Breast epithelium (tissue), 4 donors: ENCODE results near the gene FAM120A. TPM values are rescaled to one million over a fixed set of nuclear protein-coding genes. Genes with fewer than 3 reads are reported as not detected.
A peak's percentile ranks its signal among the peaks of the same experiment; 100 is the strongest.

Experiments
- DNase-seq, 2 donors: peaks; one replicate each; pipeline ENCODE4 v3.0.0-alpha.2; 2019; ENCODE audit warnings: low spot score in 2 of 2
- H3K27ac ChIP-seq, 2 donors: fragments of 200-600 bp; sonication (generic) in 1 of 2; one replicate each; pipeline ENCODE4 v1.5.1; 2016 to 2019; ENCODE audit warnings: mild to moderate bottlenecking in 1 of 2
- H3K27me3 ChIP-seq, 2 donors: fragments of 200-600 bp; sonication (generic) in 1 of 2; one replicate each; pipeline versions ENCODE4 v1.5.1 to v1.6.0; 2017 to 2019; ENCODE audit warnings: control low read depth in 1 of 2, mild to moderate bottlenecking in 1 of 2
- H3K36me3 ChIP-seq: fragments of 200-600 bp; one replicate; pipeline ENCODE4 v1.5.1; 2019
- H3K4me1 ChIP-seq, 2 donors: fragments of 200-600 bp; sonication (generic); one replicate each; pipeline ENCODE4 v1.5.1; 2016 to 2019; ENCODE audit warnings: control low read depth in 1 of 2
- H3K4me3 ChIP-seq, 3 donors: fragments of 200-600 bp; sonication (generic); 1 replicate in 2 of 3; 2 replicates in 1 of 3; pipeline ENCODE4 v1.5.1; 2016 to 2019; ENCODE audit warnings: mild to moderate bottlenecking in 3 of 3, moderate library complexity in 2 of 3
- H3K9me3 ChIP-seq, 2 donors: fragments of 200-600 bp; sonication (generic) in 1 of 2; one replicate each; pipeline ENCODE4 v1.5.1; 2016 to 2019; ENCODE audit warnings: control low read depth in 1 of 2
- POLR2A ChIP-seq: fragments of 450-650 bp; IDR thresholded peaks from one replicate; pipeline ENCODE4 v1.6.1; 2016; ENCODE audit warnings: antibody characterized with exemption, mild to moderate bottlenecking, moderate library complexity
- POLR2AphosphoS5 ChIP-seq, 3 donors: sonication (generic); formaldehyde crosslinking; IDR thresholded peaks; one replicate each; pipeline ENCODE4 v1.6.1; 2017; ENCODE audit warnings: antibody characterized with exemption in 3 of 3
- intact Hi-C: fragments of 100-400 bp; cut with DNase I; formaldehyde crosslinking; loops from one replicate; pipeline ENCODE4 v1.15.1; 2023; ENCODE audit warnings: low total_unique reads
- total RNA-seq, 3 donors: library from RNA; depleted of rRNA; stranded (reverse); fragments of >200 nt; gene quantifications; one replicate each; pipeline ENCODE4 v1.1.0, GENCODE V29; 2016
- TF ChIP-seq, protein P1 (sequence below), 3 donors: fragments of 450-650 bp; IDR thresholded peaks; one replicate each; pipeline ENCODE4 v1.5.1; 2016 to 2017; ENCODE audit warnings: antibody characterized with exemption in 3 of 3, mild to moderate bottlenecking in 3 of 3, moderate library complexity in 3 of 3

FAM120A gene
- total RNA-seq, 3 donors from 2014 or later: 71.0 to 103 (median 89.6) TPM

- H3K36me3 ChIP-seq: no peaks in the 10 kb centered on the region
- peak overlapping the region; percentile 81 to 99 (median 90) for H3K4me3 ChIP-seq
- H3K9me3 ChIP-seq: no peaks in the 10 kb centered on the region
- H3K27me3 ChIP-seq: no peaks in the 10 kb centered on the region
- DNase-seq: peak in 1 of 2 donors; percentile 50
- intact Hi-C loops: loop anchor here (10.0 kb wide), 1 partner anchor 121 kb away; the partner anchor contains the start of genes FAM120A and FAM120AOS
- peaks cover 3 to 13% of the 10 kb centered on the region in 2 donors for H3K4me1 ChIP-seq
- H3K27ac ChIP-seq: peak overlapping the region; percentile 96 to 99
- TF ChIP-seq POLR2AphosphoS5 (IDR thresholded peaks at IDR 0.05) (peak; percentile 41 to 58 (median 58)), POLR2A (no peak)
- TF ChIP-seq, protein P1, sequence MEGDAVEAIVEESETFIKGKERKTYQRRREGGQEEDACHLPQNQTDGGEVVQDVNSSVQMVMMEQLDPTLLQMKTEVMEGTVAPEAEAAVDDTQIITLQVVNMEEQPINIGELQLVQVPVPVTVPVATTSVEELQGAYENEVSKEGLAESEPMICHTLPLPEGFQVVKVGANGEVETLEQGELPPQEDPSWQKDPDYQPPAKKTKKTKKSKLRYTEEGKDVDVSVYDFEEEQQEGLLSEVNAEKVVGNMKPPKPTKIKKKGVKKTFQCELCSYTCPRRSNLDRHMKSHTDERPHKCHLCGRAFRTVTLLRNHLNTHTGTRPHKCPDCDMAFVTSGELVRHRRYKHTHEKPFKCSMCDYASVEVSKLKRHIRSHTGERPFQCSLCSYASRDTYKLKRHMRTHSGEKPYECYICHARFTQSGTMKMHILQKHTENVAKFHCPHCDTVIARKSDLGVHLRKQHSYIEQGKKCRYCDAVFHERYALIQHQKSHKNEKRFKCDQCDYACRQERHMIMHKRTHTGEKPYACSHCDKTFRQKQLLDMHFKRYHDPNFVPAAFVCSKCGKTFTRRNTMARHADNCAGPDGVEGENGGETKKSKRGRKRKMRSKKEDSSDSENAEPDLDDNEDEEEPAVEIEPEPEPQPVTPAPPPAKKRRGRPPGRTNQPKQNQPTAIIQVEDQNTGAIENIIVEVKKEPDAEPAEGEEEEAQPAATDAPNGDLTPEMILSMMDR (IDR thresholded peaks at IDR 0.05): no peak
Measured at GRCh38 chr9:93575796-93576257, 124.3 kb downstream of the FAM120A start.

GRCh38 chr9:93576258-93577077, 125.0 kb downstream of the FAM120A start, which contains the start of gene PHF2:
PHF2 (plus strand) TSS chr9:93576584; CDS start chr9:93576774, 190 bp downstream.
- peaks cover 3 to 14% of the 10 kb centered on the region in 2 donors for H3K4me1 ChIP-seq
- H3K4me3 ChIP-seq: peak within 1 kb of the TSS; percentile 81 to 99 (median 90)
- no peaks in the 10 kb centered on the region for H3K27me3 ChIP-seq
- H3K36me3 ChIP-seq: no peaks in the 10 kb centered on the region
- TF ChIP-seq POLR2A: no peak
- TF ChIP-seq, protein P1 (IDR thresholded peaks at IDR 0.05): no peak
- TF ChIP-seq POLR2AphosphoS5 (IDR thresholded peaks at IDR 0.05): no peak
- H3K27ac ChIP-seq: peak within 1 kb of the TSS; percentile 96 to 99
- DNase-seq: peak in 1 of 2 donors; percentile 18
- H3K9me3 ChIP-seq: no peaks in the 10 kb centered on the region
- intact Hi-C loops: loop anchor here (10.0 kb wide), 1 partner anchor 122 kb away; the partner anchor contains the start of genes FAM120A and FAM120AOS

DNA sequence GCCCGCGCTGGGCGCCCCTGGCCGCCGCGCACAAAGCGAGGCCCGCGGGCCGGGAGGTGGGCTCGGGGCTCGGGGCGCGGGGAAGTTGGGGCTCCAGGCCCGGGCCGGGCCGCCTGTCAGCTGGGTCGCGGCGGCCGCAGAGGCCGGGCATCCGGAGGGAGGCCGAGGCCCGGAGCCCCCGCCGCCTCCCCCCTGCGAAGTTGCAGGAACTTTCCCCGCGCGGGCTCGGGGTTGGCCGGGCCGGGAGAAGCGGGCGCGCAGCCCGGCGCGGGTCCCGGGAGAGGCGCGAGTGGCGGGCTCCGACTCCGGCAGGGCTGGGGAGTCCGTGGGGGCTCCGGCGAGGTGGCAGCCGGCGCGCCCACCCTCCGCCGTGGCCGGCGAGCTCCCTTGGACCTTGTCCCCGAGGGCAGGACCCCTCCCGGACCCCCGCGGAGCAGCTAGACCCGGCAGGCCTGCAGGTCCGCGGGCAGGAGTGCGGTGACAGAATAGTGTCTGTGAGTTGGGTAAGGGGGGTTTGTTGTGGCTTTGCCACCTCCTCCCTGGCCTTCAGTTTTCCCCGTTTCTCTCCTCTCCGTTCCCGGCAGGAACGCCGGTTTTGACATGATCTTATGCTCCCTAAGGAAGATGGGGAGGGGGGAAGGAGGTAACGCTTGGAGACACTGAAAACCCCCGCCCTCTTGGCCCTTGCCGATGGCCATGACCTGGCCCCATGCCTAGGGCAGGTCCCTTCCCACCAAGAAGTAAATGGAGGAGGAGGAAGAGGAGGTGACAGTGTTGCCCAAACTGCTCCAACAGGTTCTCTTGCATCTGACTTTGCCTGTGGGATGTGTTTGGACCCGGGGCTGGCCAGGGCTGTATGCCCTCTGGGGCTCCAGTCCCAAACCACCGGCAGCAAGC, 125.8 kb downstream of the FAM120A start:
- peak in 1 of 2 donors; percentile 57 for DNase-seq
- intact Hi-C loops: loop anchor here (10.0 kb wide), 1 partner anchor 123 kb away; the partner anchor contains the start of genes FAM120A and FAM120AOS
- peak; percentile 41 for TF ChIP-seq POLR2A
- TF ChIP-seq, protein P1 (IDR thresholded peaks at IDR 0.05): no peak
- peak in 1 of 3 donors; percentile 54 for TF ChIP-seq POLR2AphosphoS5 (IDR thresholded peaks at IDR 0.05)
- peaks cover 3 to 14% of the 10 kb centered on the region in 2 donors for H3K4me1 ChIP-seq
- H3K9me3 ChIP-seq: no peaks in the 10 kb centered on the region
- peak overlapping the region; percentile 81 to 99 (median 90) for H3K4me3 ChIP-seq
- H3K36me3 ChIP-seq: no peaks in the 10 kb centered on the region
- no peaks in the 10 kb centered on the region for H3K27me3 ChIP-seq
- peak overlapping the region; percentile 88 to 99 for H3K27ac ChIP-seq

DNA sequence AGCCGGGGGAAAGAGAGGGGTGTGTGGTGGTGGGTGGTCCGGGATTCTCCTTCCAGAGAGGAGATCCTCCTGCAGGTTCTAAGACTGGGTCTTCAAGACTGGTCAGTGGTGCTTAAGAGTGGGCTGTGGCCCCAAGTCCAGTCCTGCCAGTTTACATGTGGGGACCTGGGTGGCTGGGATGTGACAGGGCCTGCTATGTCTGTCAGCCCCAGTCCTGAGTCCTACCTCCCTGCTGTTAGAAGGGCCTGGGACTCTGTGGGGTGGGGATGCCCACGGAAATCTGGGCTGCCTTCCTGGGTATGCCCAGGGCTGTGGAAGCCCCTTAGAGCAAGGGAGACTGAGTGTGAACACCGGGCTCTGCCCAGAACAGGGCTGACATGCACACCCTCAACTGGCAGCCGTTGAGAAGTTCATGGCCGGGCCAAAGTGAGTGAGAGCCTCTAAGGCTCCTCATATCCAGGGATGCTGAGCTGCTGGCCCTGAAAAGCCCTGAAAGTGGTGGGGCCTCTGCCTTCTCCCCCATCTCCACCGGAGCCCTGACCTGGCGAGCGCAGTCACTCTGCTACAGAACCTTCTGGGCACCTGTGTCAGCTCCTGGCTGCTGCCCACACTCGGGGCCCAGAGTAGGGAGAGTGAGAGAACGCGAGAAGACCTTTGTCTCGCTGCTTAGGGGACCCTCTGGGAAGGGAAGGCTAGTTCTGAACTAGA, 126.6 kb downstream of the FAM120A start:
- H3K4me1 ChIP-seq: peaks cover 3 to 14% of the 10 kb centered on the region in 2 donors
- H3K27ac ChIP-seq: peak overlapping the region; percentile 88 to 99
- no peaks in the 10 kb centered on the region for H3K9me3 ChIP-seq
- H3K27me3 ChIP-seq: no peaks in the 10 kb centered on the region
- peak in 1 of 2 donors; percentile 16 for DNase-seq
- no peaks in the 10 kb centered on the region for H3K36me3 ChIP-seq
- intact Hi-C loops: loop anchor here (10.0 kb wide), 1 partner anchor 123 kb away; the partner anchor contains the start of genes FAM120A and FAM120AOS
- TF ChIP-seq POLR2A: no peak
- no peak for TF ChIP-seq POLR2AphosphoS5 (IDR thresholded peaks at IDR 0.05)
- TF ChIP-seq, protein P1 (IDR thresholded peaks at IDR 0.05): no peak
- H3K4me3 ChIP-seq: peak overlapping the region; percentile 81 to 99 (median 90)
